Epidermal melanocyte (primary cell): Measurements from ENCODE around the gene SRMS.
"Not testable (repeated sequence)": the region's sequence is repeated elsewhere in the genome, so short reads cannot be mapped to it uniquely, and the experiment has no call there.

Source experiments
- DNase-seq: peaks from one replicate; pipeline ENCODE4 v3.0.0; 2011; ENCODE audit warnings: low spot score; ENCODE audit not compliant: insufficient read length

SRMS gene

DNA sequence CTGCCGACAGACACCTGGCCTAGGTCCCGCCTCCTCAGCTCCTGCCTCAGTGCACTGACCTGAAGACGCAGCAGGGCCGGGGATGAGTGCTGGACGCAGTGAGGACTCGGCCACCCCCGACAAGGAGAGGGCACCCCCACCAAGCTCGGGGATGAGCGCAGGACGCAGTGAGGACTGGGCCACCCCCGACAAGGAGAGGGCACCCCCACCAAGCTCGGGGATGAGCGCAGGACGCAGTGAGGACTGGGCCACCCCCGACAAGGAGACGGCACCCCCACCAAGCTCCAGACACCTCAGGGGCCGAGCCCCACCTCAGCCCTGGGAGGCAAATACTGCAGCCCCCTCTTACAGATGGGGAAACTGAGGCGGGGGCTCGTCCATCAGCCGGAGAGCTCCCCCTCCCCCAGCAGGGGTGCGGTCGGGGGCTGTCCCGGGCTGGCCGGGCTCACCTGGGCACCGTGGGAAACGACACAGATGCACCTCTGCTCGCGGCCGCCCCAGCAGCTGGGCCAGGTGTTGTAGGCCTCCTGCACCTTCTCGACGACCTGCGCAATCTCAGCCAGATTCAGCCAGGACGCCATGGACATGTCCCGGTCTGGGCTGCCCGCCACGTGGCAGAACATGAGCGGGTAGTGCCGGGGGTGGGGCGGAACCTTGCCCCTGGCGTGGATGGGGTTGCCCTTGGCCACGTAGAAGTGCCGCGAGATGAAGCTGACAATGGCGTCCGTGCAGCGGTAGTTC lies 19.0 kb upstream of the SRMS start:
- DNase-seq: no peak

DNA sequence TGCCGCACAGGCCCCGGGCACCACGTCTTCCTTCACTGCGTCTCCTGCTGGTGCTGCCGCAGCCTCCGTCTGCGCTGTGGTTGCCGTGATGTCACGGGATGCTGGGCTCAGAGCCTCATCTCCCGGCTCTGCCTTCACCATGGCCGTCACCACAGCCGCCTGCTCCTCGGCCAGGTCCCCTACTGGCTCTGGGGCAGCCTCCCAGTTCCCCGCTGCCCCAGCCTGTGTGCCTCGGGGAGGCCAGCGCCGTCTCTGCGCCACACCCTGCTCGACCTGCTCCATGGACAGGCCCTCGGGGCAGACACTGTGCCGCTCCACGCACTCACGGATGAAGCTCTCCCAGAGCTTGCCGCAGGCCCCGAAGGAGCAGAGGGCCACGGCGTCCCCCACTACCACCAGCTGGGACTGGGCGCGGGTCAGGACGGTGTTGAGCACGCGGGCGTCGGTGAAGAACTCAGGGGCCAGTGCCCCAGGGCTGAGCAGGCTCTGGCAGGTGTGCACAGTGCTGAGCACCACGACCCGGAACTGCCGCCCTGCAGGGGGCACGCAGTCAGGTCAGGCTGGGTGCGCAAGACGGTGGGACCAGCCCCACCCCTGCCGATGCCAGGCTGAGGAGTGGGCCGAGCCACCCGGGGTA lies 18.3 kb upstream of the SRMS start:
- DNase-seq: no peak

GRCh38 chr20:63565021-63565698 lies 17.6 kb upstream of the SRMS start:
- DNase-seq: no peak

DNA sequence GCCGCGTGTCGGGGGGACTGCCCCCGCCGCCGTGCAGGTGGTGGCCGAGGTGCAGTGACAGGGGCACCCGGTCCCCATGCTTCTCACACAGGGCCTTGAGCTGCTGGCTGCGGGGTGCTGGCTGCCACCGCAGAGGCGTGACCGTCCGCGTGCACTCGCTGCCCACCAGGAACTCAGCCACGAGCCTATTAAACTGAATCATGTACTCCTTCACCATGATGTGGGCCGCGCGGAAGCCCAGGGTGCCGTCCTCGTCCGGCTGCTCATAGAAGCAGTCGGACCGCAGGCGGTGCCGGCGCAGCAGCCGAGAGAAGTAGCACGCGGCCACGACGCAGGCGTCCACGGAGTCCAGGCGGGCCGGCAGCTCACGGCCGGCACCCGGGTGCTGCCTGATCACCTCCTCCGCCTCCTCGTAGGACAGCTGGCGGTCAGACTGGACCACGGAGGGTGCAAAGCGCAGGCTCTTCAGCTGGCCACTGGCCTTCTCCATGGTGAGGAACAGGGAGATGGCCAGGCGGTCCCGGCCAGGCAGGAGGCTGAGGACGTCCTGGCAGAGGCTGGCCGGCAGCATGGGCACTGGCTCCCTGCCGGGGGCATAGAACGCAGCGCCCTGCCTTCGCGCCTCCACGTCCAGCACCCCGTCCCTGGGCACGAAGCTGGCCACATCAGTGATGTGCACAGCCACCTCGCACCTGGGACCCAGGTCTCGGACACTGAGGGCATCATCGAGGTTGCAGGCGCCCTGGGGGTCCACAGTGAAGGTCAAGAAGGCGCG lies 16.7 kb upstream of the SRMS start:
- no peak for DNase-seq

DNA sequence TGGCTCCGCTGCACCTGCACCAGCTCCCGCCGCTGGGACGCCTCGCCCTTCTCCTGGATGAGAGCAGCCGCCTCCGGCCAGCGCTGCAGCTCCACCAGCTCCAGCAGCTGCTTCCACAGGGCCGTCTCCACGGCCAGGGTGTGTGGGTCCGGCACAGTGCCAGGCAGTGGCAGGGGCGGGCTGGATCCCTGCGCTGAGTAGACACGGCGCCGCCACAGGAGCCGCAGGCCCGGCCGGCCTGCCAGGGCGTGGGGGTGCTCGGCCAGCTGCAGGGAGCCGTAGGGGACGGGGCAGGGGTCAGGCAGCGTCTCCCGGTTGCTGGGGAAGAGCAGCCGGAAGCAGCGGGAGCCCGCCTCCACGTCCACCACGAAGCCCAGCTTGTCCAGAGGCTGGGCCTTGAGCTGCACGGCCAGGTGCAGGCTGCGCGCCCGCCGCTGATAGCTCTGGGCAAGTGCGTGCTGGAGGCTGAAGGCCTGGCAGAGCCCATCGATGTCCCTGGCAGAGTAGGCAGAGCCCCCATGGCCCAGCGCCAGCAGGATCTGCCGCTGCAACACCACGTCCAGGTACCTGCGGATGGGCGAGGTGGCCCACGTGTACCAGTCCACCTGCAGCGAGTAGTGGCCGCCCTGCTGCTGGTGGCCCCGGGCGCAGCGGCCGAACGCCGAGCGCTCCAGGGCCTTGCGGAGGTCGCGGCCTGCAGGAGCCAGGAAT lies 15.8 kb upstream of the SRMS start:
- no peak for DNase-seq

DNA sequence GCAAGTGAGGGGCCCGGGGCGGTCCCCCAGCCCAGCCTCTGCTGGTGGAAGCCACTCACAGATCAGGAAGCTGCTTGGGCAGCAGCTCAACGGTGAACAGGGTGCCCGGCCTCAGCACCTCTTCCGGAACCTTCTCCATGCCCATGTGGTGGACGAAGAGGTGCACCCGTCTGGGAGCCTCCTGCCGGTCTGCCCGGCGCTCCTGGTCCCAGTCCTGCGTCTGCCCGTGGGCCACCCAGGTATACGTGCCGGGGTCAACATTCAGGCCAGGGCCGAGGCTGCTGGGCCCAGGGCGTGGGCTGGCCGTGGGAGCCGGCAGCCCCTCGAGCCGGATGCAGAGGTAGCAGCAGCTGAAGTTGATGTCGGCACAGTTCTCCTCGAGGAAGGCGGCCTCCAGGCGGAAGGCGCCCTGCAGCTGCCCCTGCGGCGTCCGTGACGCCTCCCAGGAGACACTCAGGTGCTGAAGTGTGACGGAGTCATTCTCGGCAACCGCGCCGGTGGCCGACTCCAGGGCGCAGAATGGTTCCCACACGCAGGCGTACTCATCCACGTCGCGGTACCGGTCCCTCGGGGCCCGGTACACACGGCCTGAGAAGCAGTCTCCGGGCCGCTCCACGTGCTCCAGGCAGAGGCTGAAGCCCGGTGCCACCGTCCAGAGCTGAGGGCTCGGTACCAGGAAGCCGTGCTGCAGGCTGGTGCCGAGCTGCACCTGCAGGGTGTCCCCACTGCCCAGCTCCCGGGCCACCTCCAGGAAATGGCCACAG lies 15.1 kb upstream of the SRMS start:
- no peak for DNase-seq

DNA sequence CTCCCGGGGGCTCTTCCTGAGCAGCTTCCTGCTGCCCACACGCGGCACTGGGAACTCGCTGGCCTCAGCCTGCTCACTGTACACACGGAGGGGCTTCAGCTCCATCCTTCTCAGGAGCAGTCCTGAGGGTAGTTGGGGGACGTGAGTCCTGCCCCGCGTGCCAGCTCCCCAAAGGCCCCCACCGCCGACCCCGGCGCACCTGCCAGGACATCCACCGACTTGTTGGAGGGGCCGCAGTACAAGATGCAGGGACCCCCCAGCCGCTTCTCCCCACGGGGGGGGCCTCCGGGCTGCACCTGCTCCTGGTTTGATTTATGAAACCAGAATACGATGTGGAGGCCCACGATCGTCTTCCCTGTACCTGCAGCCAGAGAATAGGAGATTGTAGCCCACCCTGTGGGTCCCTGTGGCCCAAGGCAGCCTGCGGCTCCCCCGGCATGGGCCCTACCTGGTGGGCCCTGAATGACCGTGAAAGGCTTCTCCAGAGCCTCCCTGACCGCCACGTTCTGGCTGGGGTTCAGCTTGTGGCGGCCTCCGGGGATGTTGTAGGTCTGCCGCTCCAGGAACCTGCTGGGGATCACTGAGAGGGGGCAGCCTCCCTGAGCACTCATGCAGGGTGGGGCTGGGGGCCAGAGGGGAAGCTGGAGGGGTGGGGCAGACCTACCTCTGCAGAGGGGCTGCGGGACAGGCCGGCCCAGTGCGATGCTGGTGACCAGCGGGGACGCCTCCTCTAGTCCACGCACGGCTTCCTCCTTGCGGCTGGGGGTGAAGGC lies 14.3 kb upstream of the SRMS start:
- DNase-seq: no peak

DNA sequence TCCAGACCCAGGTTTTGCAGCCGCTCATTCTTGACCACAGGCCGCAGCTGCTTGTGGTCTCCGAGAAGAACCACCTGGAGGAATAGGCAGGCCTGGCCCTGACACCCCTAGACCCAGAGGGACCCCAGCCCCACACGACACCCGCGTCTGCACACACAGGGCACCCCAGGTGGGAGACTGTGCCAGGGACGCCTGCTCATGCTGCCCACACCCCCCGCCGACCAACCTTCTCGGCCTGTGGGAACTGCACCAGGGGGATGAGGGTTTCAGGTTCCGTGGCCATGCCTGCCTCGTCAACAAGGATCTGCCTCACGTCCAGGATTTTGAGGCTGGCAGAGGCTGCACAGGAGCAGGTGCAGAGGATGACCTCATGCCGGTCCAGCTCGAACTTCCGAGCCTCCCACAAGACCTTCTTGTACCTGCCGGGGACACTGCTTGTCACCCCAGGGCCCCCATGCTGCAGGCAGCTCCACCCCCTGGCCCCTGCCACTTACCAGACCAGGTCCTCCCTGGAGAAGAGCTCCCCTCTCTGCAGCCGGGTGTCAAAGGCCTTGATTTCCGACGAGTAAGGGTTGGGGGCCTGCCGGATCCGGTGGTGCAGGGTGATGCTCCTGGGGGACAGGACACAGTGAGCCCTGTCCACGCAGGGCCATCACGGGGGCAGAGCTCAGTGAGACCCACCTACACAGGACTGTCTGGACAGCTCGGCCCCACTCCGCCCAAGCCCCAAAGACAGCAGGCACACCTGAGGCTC lies 13.5 kb upstream of the SRMS start:
- DNase-seq: no peak

GRCh38 chr20:63560333-63560805 lies 12.8 kb upstream of the SRMS start:
- DNase-seq: no peak

DNA sequence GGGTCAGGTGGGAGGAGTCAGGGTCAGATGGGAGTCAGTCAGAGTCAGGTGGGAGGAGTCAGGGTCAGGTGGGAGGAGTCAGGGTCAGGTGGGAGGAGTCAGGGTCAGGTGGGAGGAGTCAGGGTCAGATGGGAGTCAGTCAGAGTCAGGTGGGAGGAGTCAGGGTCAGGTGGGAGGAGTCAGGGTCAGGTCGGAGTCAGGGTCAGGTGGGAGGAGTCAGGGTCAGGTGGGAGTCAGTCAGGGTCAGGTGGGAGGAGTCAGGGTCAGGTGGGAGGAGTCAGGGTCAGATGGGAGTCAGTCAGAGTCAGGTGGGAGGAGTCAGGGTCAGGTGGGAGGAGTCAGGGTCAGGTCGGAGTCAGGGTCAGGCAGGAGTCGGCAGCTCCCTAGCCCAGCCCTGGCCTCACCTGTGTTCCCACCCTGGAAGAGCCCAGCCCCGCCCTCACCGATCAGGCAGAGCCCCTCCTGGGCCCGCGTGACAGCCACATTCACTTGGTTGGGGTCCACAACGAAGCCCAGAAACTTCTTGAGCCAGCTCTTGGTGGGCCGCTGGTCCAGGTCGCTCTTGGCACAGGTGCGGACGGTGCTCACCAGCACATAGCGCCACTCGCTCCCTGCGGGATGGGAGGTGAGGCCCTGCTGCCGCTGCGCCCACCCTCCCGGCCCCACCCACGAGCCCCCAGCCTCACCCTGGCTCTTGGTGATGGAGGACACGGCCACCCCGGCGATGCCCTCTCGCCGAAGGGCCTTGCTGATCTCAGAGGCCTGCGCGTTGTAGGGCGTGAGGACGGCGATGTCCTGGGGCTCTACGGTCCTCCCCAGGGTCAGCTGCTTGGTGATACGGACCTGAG lies 12.2 kb upstream of the SRMS start:
- DNase-seq: not testable (repeated sequence)

DNA sequence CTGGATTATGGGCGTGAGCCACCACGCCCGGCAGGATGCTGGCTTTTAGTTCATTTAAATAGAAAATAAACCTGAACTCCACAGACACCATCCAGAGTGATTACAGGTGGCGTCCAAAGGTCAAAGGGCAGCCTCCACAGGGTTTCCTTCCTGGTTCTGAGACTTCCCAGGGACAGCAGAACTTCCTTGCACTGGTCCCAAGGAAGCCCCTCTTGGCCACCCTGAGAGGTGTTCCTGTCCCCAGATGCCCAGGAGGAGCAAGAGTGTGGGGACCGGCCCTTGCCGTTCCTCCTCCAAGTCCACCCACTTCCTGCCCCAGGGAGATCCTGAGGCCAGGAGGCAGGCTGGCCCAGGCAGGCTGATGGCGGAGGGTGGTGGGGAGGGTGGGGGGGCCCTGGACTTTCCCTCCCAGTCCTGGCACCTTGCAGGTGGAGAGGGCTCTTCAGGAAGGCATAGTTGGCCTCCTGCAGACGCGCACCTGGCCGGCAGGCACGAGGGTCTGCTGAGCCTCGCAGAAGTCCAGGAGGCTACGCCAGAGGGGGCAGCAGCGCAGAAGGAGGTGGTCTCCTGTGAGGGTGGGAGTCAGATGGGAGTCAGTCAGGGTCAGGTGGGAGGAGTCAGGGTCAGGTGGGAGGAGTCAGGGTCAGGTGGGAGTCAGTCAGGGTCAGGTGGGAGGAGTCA lies 11.4 kb upstream of the SRMS start:
- no peak for DNase-seq

DNA sequence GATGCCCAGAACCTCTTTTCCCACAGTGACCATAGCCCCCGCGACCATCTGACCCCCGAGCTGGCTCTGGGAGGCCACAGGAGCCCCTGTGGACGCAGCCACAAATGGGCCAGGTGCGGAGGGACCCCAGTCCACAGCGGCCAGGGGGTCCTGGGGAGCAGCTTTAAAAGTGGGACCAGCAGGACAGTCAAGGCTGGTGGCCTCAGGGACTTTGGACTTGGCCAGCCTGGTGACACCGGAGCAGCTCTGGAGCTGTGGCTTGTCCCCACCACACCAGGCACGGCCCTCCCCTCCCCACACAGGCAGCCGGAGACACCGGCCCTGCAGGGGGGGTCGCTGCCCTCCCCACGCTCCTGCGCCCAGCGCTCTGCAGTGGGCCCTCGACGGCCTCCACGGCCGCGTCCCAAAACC lies 9.9 kb upstream of the SRMS start:
- no peak for DNase-seq

DNA sequence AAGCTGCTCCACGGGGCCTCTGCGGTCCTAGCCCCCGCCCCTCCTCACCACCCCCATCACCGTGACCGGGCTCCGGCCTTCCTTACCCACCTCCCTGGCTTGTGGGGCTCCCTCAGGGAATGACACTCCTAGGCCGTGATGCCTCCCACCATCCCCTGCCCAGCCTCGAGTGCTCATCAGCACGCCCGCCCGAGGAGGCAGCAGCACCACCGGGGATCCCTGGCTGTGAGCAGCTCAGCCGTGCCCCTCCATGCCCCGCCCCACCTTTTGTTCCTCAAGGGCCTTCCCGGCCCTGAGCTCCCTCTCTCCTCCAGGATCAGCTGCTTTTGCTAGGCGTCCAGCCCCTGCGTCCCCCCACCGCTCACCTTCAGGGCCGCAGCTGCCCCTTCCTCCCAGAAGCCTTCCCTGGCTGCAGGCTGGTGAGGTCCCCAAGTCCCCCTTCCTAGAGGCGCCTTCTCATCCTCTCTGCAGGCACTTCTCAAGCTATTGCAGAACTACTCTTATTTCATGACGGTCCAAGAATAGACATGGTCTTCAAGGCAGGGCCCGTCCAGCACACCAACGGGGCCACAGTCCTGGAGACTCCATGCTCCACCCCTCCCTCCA lies 9.4 kb upstream of the SRMS start:
- no peak for DNase-seq

DNA sequence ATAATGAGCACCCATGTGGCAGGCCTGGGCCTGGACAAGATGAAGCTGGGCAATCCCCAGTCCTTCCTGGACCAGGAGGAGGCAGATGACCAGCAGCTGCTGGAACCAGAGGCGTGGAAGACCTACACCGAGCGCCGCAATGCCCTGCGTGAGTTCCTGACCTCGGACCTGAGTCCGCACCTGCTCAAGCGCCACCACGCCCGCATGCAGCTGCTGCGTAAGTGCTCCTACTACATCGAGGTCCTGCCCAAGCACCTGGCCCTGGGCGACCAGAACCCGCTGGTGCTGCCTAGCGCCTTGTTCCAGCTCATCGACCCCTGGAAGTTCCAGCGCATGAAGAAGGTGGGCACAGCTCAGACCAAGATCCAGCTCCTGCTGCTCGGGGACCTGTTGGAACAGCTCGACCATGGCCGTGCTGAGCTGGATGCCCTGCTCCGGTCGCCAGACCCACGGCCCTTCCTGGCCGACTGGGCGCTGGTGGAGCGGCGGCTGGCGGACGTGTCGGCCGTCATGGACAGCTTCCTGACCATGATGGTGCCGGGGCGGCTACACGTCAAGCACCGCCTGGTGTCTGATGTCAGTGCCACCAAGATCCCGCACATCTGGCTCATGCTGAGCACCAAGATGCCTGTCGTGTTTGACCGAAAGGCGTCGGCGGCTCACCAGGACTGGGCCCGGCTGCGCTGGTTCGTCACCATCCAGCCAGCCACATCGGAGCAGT lies 8.3 kb upstream of the SRMS start:
- DNase-seq: no peak

DNA sequence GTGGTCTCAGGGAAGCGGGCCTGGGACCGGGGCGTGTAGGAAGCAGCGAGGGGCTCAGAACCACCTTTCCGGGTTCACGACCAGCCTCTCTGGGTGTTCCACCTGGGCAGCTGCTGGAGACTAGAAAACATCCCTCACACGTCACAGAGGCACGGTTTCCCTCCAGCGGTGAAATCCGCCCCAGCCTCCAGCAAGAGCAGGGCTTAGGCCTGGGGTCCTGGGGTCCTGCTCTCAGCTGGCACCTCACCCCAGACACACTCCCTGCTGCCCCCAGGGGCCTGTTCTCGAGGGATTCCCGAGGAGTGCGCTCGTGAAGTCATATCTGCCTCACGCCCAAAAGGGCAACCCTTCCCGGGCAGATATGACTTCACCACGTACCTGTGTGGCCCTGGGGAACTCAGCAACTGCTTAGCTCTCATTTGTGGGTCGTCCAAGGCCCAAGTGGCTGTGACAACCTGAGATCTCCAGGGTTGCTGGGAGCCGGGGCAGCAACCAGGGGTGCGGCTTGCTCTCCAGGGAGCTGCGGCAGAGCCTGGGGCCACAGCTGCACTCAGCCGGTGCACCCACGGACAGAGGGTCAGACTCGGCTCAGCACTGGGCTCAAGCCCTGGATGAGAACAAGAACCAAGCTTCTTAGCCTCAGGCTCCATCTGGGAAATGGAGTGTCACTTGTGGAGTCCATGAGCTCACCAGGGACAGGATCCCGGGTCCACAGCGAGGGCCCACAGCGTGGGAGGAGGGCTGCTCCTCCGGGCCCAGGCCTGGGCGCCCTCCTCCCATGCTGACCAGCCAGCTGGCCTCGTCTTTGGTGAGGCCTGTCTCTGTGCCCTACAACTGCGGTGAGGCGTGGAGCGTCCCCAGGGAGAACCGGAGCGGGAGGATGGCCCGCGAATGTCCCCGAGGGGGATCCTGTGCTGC lies 7.1 kb upstream of the SRMS start:
- no peak for DNase-seq
